CD4-positive, CD25-positive, alpha-beta regulatory T cell (primary cell): ENCODE measurements around the gene NAPSA. TPM values are rescaled to one million over a fixed set of nuclear protein-coding genes. Genes with fewer than 3 reads are reported as not detected.

Experiments used
- ATAC-seq, 2 donors: fragments of 150-1000 bp; cut with Tn5 transposase; one replicate each; pipeline ENCODE4 v1.10.0; 2021; ENCODE audit warnings: low read depth in 2 of 2, moderate number of reproducible peaks in 2 of 2, moderate library complexity in 1 of 2
- DNase-seq, 3 donors: peaks; one replicate each; pipeline versions ENCODE4 v3.0.0 to v3.0.0-alpha.2; 2012 to 2022; ENCODE audit warnings: mixed read lengths in 1 of 3
- H3K27ac ChIP-seq: one replicate; pipeline ENCODE4 v1.7.0; 2013; ENCODE audit warnings: mild to moderate bottlenecking, low read length; ENCODE audit not compliant: insufficient read depth, poor library complexity, severe bottlenecking
- H3K27me3 ChIP-seq: one replicate; pipeline ENCODE4 v1.7.0; 2013; ENCODE audit warnings: low read length; ENCODE audit not compliant: control insufficient read depth, insufficient read depth
- H3K36me3 ChIP-seq: one replicate; pipeline ENCODE4 v1.7.0; 2013; ENCODE audit warnings: mild to moderate bottlenecking, low read length, moderate library complexity; ENCODE audit not compliant: control insufficient read depth, insufficient read depth
- H3K4me1 ChIP-seq: 2 replicates; pipeline ENCODE4 v1.7.0; 2013; ENCODE audit warnings: mild to moderate bottlenecking, low read length; ENCODE audit not compliant: insufficient read depth, control insufficient read depth, poor library complexity, severe bottlenecking
- H3K4me3 ChIP-seq: one replicate; pipeline ENCODE4 v1.7.0; 2013; ENCODE audit warnings: low read depth, mild to moderate bottlenecking, low read length, moderate library complexity
- H3K9me3 ChIP-seq, 2 experiments: 1 replicate in 1 of 2; 2 replicates in 1 of 2; pipeline ENCODE4 v1.7.0; 2013; ENCODE audit warnings: low read length in 2 of 2, mild to moderate bottlenecking in 1 of 2, moderate library complexity in 1 of 2; ENCODE audit not compliant: control insufficient read depth in 2 of 2
- H3K27ac Mint-ChIP-seq, 3 donors: one replicate each; pipeline ENCODE4 v1.8.0; 2020 to 2022; ENCODE audit warnings: mild to moderate bottlenecking in 3 of 3, mixed read lengths in 3 of 3, moderate library complexity in 2 of 3
- H3K27me3 Mint-ChIP-seq: one replicate; pipeline ENCODE4 v1.8.0; 2022; ENCODE audit warnings: mild to moderate bottlenecking, mixed read lengths
- H3K36me3 Mint-ChIP-seq: one replicate; pipeline ENCODE4 v1.8.0; 2020; ENCODE audit warnings: mixed read lengths
- H3K4me1 Mint-ChIP-seq, 4 donors: one replicate each; pipeline ENCODE4 v1.8.0; 2020 to 2022; ENCODE audit warnings: mixed read lengths in 4 of 4, mild to moderate bottlenecking in 1 of 4
- H3K4me3 Mint-ChIP-seq, 4 donors: one replicate each; pipeline ENCODE4 v1.8.0; 2020 to 2022; ENCODE audit warnings: mild to moderate bottlenecking in 4 of 4, mixed read lengths in 4 of 4, moderate library complexity in 3 of 4
- H3K9me3 Mint-ChIP-seq, 7 donors: one replicate each; pipeline ENCODE4 v1.8.0; 2020 to 2022; ENCODE audit warnings: mixed read lengths in 7 of 7, mild to moderate bottlenecking in 3 of 7, moderate library complexity in 2 of 7
- polyA plus RNA-seq, 4 donors: library from polyadenylated mRNA; unstranded; fragments of 300-500 nt; fragmentation: Illumina TruSeq; gene quantifications; one replicate each; pipeline ENCODE4 v1.2.3, GENCODE V29; 2021
- total RNA-seq: library from RNA; stranded (reverse); gene quantifications from one replicate; pipeline ENCODE4 v1.2.3, GENCODE V29; 2022

Gene NAPSA
- total and polyA plus RNA-seq, 5 donors from 2014 or later = 0.67 to 2.2 (median 1.2) TPM

- H3K4me3 Mint-ChIP-seq = peak overlapping the region; percentile 91 to 98 (median 95)
- H3K36me3 ChIP-seq = peaks cover 36% of the 10 kb centered on the region
- no peaks in the 10 kb centered on the region for H3K9me3 ChIP-seq
- DNase-seq (no peak), ATAC-seq (no peak)
- H3K4me1 Mint-ChIP-seq = peaks cover 7 to 41% (median 32%) of the 10 kb centered on the region in 4 donors
- peaks cover 18% of the 10 kb centered on the region for H3K4me1 ChIP-seq
- H3K27me3 ChIP-seq = no peaks in the 10 kb centered on the region
- H3K36me3 Mint-ChIP-seq = peaks cover 25% of the 10 kb centered on the region
- H3K9me3 Mint-ChIP-seq = peaks cover 0 to 2% (median 0%) of the 10 kb centered on the region in 7 donors
- H3K27ac ChIP-seq = peak overlapping the region; percentile 81
- peaks cover 4% of the 10 kb centered on the region for H3K27me3 Mint-ChIP-seq
- peak overlapping the region; percentile 68 for H3K4me3 ChIP-seq
- H3K27ac Mint-ChIP-seq = peak overlapping the region; percentile 91 to 99 (median 94)
Observed at GRCh38 chr19:50383001-50383851, 17.8 kb upstream of the NAPSA start.

DNA sequence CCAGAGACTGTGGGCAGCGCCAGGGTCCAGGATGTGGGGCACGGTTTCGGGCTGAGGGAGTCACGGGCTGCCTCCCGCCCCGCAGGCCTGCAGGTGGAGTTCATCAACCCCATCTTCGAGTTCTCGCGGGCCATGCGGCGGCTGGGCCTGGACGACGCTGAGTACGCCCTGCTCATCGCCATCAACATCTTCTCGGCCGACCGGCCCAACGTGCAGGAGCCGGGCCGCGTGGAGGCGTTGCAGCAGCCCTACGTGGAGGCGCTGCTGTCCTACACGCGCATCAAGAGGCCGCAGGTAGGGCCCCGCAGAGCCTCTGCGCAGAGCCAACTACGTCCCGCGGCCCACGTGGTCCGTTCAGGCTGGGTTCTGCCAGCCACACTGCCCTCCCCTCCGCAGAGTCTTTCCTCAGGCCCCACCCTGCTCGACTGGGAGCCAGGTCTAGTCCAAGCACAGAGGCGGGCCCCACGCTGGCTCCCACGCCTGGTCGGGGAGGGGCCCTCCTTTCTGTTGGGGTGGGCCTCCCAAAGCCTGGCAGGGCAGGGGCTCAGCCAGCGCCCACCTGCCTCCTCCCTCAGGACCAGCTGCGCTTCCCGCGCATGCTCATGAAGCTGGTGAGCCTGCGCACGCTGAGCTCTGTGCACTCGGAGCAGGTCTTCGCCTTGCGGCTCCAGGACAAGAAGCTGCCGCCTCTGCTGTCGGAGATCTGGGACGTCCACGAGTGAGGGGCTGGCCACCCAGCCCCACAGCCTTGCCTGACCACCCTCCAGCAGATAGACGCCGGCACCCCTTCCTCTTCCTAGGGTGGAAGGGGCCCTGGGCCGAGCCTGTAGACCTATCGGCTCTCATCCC lies 16.7 kb upstream of the NAPSA start:
- no peak overlapping the region for H3K4me3 ChIP-seq
- ATAC-seq (no peak), DNase-seq (no peak)
- Mint-ChIP-seq H3K27ac (no peak overlapping the region), H3K27me3 (peaks cover 4% of the 10 kb centered on the region), H3K4me3 (peak overlapping the region in 1 of 4 donors; percentile 91), H3K36me3 (peaks cover 20% of the 10 kb centered on the region), H3K9me3 (peaks cover 0 to 2% (median 0%) of the 10 kb centered on the region in 7 donors), H3K4me1 (peaks cover 7 to 44% (median 25%) of the 10 kb centered on the region in 4 donors)
- no peak overlapping the region for H3K27ac ChIP-seq
- H3K27me3 ChIP-seq = no peaks in the 10 kb centered on the region
- H3K4me1 ChIP-seq = peaks cover 22% of the 10 kb centered on the region
- H3K9me3 ChIP-seq = no peaks in the 10 kb centered on the region
- H3K36me3 ChIP-seq = peaks cover 39% of the 10 kb centered on the region

DNA sequence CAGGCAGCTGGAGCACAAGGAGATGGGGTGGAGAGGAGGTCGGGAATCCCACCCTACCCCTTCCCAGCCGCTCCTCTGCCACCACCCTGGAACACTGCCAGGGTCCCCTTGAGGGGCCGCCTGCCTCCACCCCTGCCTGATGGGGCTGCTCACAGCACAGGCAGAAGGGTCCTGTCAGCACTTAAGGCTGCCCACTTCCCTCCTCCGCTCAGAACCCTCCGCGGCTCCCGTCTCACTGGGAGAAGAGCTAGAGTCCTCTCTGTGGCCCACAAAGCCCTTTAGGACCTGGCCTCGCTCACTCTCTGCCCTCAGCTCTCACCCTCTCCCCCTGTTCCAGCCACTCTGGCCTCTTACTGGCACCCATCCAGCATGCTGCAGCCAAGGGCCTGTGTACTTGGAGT lies 15.3 kb upstream of the NAPSA start:
- peaks cover 20% of the 10 kb centered on the region for H3K36me3 Mint-ChIP-seq
- DNase-seq = no peak
- H3K4me1 Mint-ChIP-seq = peaks cover 7 to 49% (median 28%) of the 10 kb centered on the region in 4 donors
- peaks cover 39% of the 10 kb centered on the region for H3K36me3 ChIP-seq
- peaks cover 0 to 2% (median 0%) of the 10 kb centered on the region in 7 donors for H3K9me3 Mint-ChIP-seq
- peaks cover 29% of the 10 kb centered on the region for H3K4me1 ChIP-seq
- ATAC-seq = no peak
- H3K27me3 ChIP-seq = no peaks in the 10 kb centered on the region
- no peak overlapping the region for H3K27ac Mint-ChIP-seq
- no peak overlapping the region for H3K27ac ChIP-seq
- peak overlapping the region in 2 of 4 donors; percentile 46 to 48 for H3K4me3 Mint-ChIP-seq
- H3K9me3 ChIP-seq = no peaks in the 10 kb centered on the region
- no peak overlapping the region for H3K4me3 ChIP-seq
- peaks cover 4% of the 10 kb centered on the region for H3K27me3 Mint-ChIP-seq

DNA sequence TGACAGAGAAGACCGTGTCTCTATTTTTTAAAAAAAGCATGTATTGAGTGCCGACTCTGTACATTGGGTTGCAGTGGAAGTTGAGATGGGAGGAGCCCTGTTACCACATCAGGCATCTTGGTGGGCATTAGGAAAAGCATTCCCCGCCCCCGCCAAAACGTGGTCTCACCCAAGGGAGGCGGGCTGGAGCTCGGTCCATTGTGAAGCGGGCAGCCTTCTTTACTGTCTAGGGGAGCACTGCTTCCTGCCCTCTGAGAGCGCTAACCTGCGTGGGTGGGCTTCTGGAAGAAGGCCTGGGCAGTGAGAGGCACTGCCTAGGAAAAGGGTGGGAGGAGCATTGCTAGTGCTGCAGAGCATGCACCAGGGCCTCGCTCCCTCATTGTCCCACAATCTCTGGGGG lies 14.7 kb upstream of the NAPSA start:
- Histone ChIP-seq H3K4me1 (peaks cover 26% of the 10 kb centered on the region), H3K9me3 (no peaks in the 10 kb centered on the region), H3K27ac (no peak overlapping the region), H3K27me3 (no peaks in the 10 kb centered on the region), H3K4me3 (no peak overlapping the region), H3K36me3 (peaks cover 39% of the 10 kb centered on the region)
- peak overlapping the region in 1 of 4 donors; percentile 61 for H3K4me3 Mint-ChIP-seq
- peaks cover 20% of the 10 kb centered on the region for H3K36me3 Mint-ChIP-seq
- DNase-seq (no peak), ATAC-seq (no peak)
- peaks cover 0 to 2% (median 0%) of the 10 kb centered on the region in 7 donors for H3K9me3 Mint-ChIP-seq
- peaks cover 4% of the 10 kb centered on the region for H3K27me3 Mint-ChIP-seq
- H3K27ac Mint-ChIP-seq = peak overlapping the region in 1 of 3 donors; percentile 82
- H3K4me1 Mint-ChIP-seq = peaks cover 6 to 46% (median 28%) of the 10 kb centered on the region in 4 donors

DNA sequence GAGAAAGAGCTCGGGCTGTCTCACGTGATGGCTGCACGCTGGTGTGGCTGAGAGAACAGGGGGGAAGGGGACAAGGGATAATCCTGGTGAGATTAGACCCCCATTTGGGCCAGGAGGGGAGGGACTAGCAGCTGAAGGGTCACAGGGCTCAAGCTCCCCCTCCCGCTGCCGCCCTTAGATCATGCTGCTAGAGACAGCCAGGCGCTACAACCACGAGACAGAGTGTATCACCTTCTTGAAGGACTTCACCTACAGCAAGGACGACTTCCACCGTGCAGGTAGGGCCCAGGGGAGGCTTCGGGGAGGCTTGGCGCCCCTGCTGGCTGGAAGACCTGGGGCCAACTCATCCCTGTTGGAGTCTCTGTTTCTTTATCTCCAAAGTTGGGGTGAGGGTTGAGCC lies 14.2 kb upstream of the NAPSA start:
- ATAC-seq (no peak), DNase-seq (no peak)
- Mint-ChIP-seq H3K36me3 (peaks cover 20% of the 10 kb centered on the region), H3K27me3 (peaks cover 4% of the 10 kb centered on the region), H3K9me3 (peaks cover 0 to 2% (median 0%) of the 10 kb centered on the region in 7 donors), H3K27ac (peak overlapping the region in 1 of 3 donors; percentile 82), H3K4me3 (peak overlapping the region in 2 of 4 donors; percentile 3 to 61), H3K4me1 (peaks cover under 1 to 41% (median 22%) of the 10 kb centered on the region in 4 donors)
- Histone ChIP-seq H3K4me3 (no peak overlapping the region), H3K27me3 (no peaks in the 10 kb centered on the region), H3K4me1 (peaks cover 21% of the 10 kb centered on the region), H3K9me3 (no peaks in the 10 kb centered on the region), H3K27ac (no peak overlapping the region), H3K36me3 (peaks cover 39% of the 10 kb centered on the region)

GRCh38 chr19:50378863-50379236 lies 13.4 kb upstream of the NAPSA start:
- peak overlapping the region in 1 of 3 donors; percentile 6 for H3K27ac Mint-ChIP-seq
- peaks cover 17% of the 10 kb centered on the region for H3K4me1 ChIP-seq
- no peak overlapping the region for H3K27ac ChIP-seq
- peak overlapping the region in 2 of 4 donors; percentile 48 to 86 for H3K4me3 Mint-ChIP-seq
- H3K27me3 Mint-ChIP-seq = peaks cover 2% of the 10 kb centered on the region
- no peaks in the 10 kb centered on the region for H3K9me3 ChIP-seq
- H3K4me1 Mint-ChIP-seq = peaks cover 0 to 34% (median 18%) of the 10 kb centered on the region in 4 donors
- H3K27me3 ChIP-seq = no peaks in the 10 kb centered on the region
- H3K9me3 Mint-ChIP-seq = peaks cover 0 to 2% (median 0%) of the 10 kb centered on the region in 7 donors
- peaks cover 39% of the 10 kb centered on the region for H3K36me3 ChIP-seq
- no peak for DNase-seq
- H3K36me3 Mint-ChIP-seq = peaks cover 19% of the 10 kb centered on the region
- no peak for ATAC-seq
- H3K4me3 ChIP-seq = no peak overlapping the region

GRCh38 chr19:50378169-50378862 lies 12.9 kb upstream of the NAPSA start:
- no peak for DNase-seq
- Mint-ChIP-seq H3K36me3 (peaks cover 16% of the 10 kb centered on the region), H3K9me3 (peaks cover 0 to 2% (median 0%) of the 10 kb centered on the region in 7 donors), H3K27ac (peak overlapping the region in 2 of 3 donors; percentile 6 to 59), H3K4me3 (peak overlapping the region; percentile 31 to 89 (median 65)), H3K27me3 (no peaks in the 10 kb centered on the region), H3K4me1 (peaks cover 0 to 29% (median 13%) of the 10 kb centered on the region in 4 donors)
- Histone ChIP-seq H3K27me3 (no peaks in the 10 kb centered on the region), H3K27ac (no peak overlapping the region), H3K36me3 (peaks cover 39% of the 10 kb centered on the region), H3K4me3 (no peak overlapping the region), H3K9me3 (no peaks in the 10 kb centered on the region), H3K4me1 (peaks cover 12% of the 10 kb centered on the region)
- no peak for ATAC-seq
